HEK293 (cell line): Measurements from ENCODE around the gene FCHO2.

ENCODE experiments used
- CTCF ChIA-PET: fragments of 350-600 bp; formaldehyde crosslinking; extraction: SDS; loops from one replicate; lab custom pipeline; 2021; ENCODE audit warnings: antibody characterized with exemption; lab: Yijun Ruan, JAX
- POLR2A ChIA-PET: fragments of 300-600 bp; formaldehyde crosslinking; extraction: SDS; loops from one replicate; lab custom pipeline; 2020; ENCODE audit warnings: antibody characterized with exemption, inconsistent platforms; lab: Yijun Ruan, JAX
- H3K27ac ChIP-seq: fragments of 200-500 bp; sonication (Bioruptor generic); 2 replicates; pipeline ENCODE4 v1.5.1; 2014; ENCODE audit warnings: low read depth, low read length, control low read depth, inconsistent platforms; ENCODE audit errors: extremely low read depth
- H3K36me3 ChIP-seq, 2 experiments: fragments of 200-500 bp in 1 of 2; sonication (Bioruptor generic) in 1 of 2; 1 replicate in 1 of 2; 2 replicates in 1 of 2; pipeline ENCODE4 v1.5.1; 2014 to 2017; ENCODE audit warnings: inconsistent platforms in 2 of 2, low read length in 2 of 2; ENCODE audit not compliant: control insufficient read depth in 2 of 2, insufficient read depth in 1 of 2
- H3K4me1 ChIP-seq: fragments of 200-500 bp; sonication (Bioruptor generic); 2 replicates; pipeline ENCODE4 v1.5.1; 2014; ENCODE audit warnings: mild to moderate bottlenecking, low read length, inconsistent platforms; ENCODE audit not compliant: control insufficient read depth, insufficient read depth
- H3K4me3 ChIP-seq: 2 replicates; pipeline ENCODE4 v1.5.1; 2011; ENCODE audit warnings: low read depth, mild to moderate bottlenecking, control low read depth, low read length, moderate library complexity
- H3K9me3 ChIP-seq: fragments of 200-500 bp; sonication (Bioruptor generic); 2 replicates; pipeline ENCODE4 v1.5.1; 2014; ENCODE audit warnings: low read depth, low read length, inconsistent platforms; ENCODE audit not compliant: control insufficient read depth, insufficient read depth
- HOXC10 ChIP-seq: sonication (generic); formaldehyde crosslinking; IDR thresholded peaks from 2 replicates; pipeline ENCODE4 v1.8.1; 2023; ENCODE audit warnings: mild to moderate bottlenecking, missing genetic modification reagents
- KLF1 ChIP-seq: fragments of 450-650 bp; formaldehyde crosslinking; IDR thresholded peaks from 2 replicates; pipeline ENCODE4 v1.5.1; 2016; ENCODE audit warnings: missing biosample characterization, missing genetic modification characterization
- MEIS1 ChIP-seq: sonication (generic); formaldehyde crosslinking; IDR thresholded peaks from 2 replicates; pipeline ENCODE4 v1.8.1; 2022; ENCODE audit warnings: missing genetic modification reagents, mild to moderate bottlenecking, borderline replicate concordance
- MZF1 ChIP-seq: fragments of 450-650 bp; formaldehyde crosslinking; IDR thresholded peaks from 2 replicates; pipeline ENCODE4 v1.5.1; 2017; ENCODE audit warnings: missing biosample characterization, missing genetic modification characterization, borderline replicate concordance
- YY2 ChIP-seq: fragments of 450-650 bp; formaldehyde crosslinking; IDR thresholded peaks from 2 replicates; pipeline ENCODE4 v1.5.1; 2016; ENCODE audit warnings: missing biosample characterization, missing genetic modification characterization
- ZNF366 ChIP-seq: fragments of 450-650 bp; formaldehyde crosslinking; conservative IDR thresholded peaks from 2 replicates; pipeline ENCODE4 v1.5.1; 2016; ENCODE audit warnings: missing biosample characterization, missing genetic modification characterization
- ZNF394 ChIP-seq: fragments of 450-650 bp; formaldehyde crosslinking; IDR thresholded peaks from 2 replicates; pipeline ENCODE4 v1.5.1; 2016; ENCODE audit warnings: missing biosample characterization, missing genetic modification characterization, mild to moderate bottlenecking, moderate library complexity, borderline replicate concordance
- ZNF398 ChIP-seq: fragments of 450-650 bp; formaldehyde crosslinking; IDR thresholded peaks from 2 replicates; pipeline ENCODE4 v1.5.1; 2017; ENCODE audit warnings: missing biosample characterization, missing genetic modification characterization
- ZNF433 ChIP-seq: fragments of 450-650 bp; formaldehyde crosslinking; IDR thresholded peaks from 2 replicates; pipeline ENCODE4 v1.5.1; 2016; ENCODE audit warnings: missing biosample characterization, missing genetic modification characterization, low read depth
- ZNF449 ChIP-seq: fragments of 450-650 bp; formaldehyde crosslinking; IDR thresholded peaks from 2 replicates; pipeline ENCODE4 v1.5.1; 2017; ENCODE audit warnings: missing biosample characterization, mild to moderate bottlenecking, missing genetic modification characterization, moderate library complexity
- ZNF518A ChIP-seq: fragments of 450-650 bp; formaldehyde crosslinking; conservative IDR thresholded peaks from 2 replicates; pipeline ENCODE4 v1.5.1; 2016; ENCODE audit warnings: low read depth, missing biosample characterization, missing genetic modification characterization
- TF ChIP-seq, protein P1 (sequence below): fragments of 450-650 bp; formaldehyde crosslinking; IDR thresholded peaks from 2 replicates; pipeline ENCODE4 v1.5.1; 2016; ENCODE audit warnings: missing biosample characterization, missing genetic modification characterization

The FCHO2 gene

DNA sequence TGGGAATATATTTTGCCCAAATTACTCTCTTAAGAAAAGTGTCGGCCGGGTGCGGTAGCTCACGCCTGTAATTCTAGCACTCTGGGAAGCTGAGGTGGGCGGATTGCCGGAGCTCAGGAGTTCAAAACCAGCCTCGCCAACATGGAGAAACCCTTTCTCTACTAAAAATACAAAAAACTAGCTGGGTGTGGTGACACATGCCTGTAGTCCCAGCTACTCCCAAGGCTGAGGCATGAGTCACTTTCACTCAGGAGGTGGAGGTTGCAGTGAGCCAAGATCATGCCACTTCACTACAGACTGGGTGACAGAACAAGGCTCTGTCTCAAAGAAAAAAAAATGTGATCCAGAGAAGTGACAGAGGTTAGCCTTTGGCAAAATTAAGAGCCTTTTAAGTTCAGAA is 138.1 kb downstream of the FCHO2 start:
- TF ChIP-seq, protein P1, sequence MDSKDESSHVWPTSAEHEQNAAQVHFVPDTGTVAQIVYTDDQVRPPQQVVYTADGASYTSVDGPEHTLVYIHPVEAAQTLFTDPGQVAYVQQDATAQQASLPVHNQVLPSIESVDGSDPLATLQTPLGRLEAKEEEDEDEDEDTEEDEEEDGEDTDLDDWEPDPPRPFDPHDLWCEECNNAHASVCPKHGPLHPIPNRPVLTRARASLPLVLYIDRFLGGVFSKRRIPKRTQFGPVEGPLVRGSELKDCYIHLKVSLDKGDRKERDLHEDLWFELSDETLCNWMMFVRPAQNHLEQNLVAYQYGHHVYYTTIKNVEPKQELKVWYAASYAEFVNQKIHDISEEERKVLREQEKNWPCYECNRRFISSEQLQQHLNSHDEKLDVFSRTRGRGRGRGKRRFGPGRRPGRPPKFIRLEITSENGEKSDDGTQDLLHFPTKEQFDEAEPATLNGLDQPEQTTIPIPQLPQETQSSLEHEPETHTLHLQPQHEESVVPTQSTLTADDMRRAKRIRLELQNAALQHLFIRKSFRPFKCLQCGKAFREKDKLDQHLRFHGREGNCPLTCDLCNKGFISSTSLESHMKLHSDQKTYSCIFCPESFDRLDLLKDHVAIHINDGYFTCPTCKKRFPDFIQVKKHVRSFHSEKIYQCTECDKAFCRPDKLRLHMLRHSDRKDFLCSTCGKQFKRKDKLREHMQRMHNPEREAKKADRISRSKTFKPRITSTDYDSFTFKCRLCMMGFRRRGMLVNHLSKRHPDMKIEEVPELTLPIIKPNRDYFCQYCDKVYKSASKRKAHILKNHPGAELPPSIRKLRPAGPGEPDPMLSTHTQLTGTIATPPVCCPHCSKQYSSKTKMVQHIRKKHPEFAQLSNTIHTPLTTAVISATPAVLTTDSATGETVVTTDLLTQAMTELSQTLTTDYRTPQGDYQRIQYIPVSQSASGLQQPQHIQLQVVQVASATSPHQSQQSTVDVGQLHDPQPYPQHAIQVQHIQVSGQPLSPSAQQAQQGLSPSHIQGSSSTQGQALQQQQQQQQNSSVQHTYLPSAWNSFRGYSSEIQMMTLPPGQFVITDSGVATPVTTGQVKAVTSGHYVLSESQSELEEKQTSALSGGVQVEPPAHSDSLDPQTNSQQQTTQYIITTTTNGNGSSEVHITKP (tag by site-specific recombination), result peak; percentile 37
- TF ChIP-seq ZNF518A (tag by site-specific recombination), result no peak
- peak; percentile 98 for TF ChIP-seq ZNF394
- TF ChIP-seq KLF1 (tag by site-specific recombination), result 0 out of 2 replicates have a peak, but pooled peaks have one; percentile 22
- TF ChIP-seq MEIS1 (CRISPR knock-in tag), result no peak
- TF ChIP-seq ZNF449 (tag by site-specific recombination), result no peak
- TF ChIP-seq ZNF398 (tag by site-specific recombination), result no peak
- Histone ChIP-seq H3K4me1 (0 out of 2 replicates have a peak, but pooled peaks cover 2% of the 10 kb centered on the region), H3K9me3 (no peaks in the 10 kb centered on the region), H3K36me3 (peaks cover 0 to 6% of the 10 kb centered on the region in 2 experiments; a peak in 1 of 3 replicates), H3K4me3 (no peak overlapping the region), H3K27ac (no peak overlapping the region)
- CTCF ChIA-PET, result interaction anchor here (0.7 to 4.2 kb wide), 4 partner anchors 10 to 137 kb away, joined by 3 to 13 read pairs (median 4); no protein-coding TSS in a partner anchor
- POLR2A ChIA-PET, result no interaction called here

DNA sequence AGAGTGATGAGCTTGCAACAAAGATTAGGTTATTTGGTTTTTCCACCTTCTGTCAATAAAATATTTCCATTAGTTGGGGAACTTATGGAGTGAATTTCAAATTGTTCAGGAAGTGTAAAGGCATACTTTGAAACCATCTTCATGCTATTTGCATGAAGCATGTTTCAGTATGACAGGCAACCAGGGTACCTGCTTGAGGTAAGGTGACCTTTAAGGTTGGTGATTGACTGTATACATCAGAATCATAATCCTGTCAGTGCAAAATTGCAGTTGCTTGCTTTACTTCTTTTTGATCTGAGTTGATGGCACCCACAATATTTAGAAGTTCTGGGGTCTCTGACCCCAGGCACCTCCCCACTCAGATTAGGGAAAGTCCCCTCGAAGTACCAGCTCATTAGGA is 138.6 kb downstream of the FCHO2 start:
- H3K4me3 ChIP-seq, result no peak overlapping the region
- 0 out of 2 replicates have a peak, but pooled peaks cover 2% of the 10 kb centered on the region for H3K4me1 ChIP-seq
- TF ChIP-seq HOXC10 (CRISPR knock-in tag) (no peak), YY2 (tag by site-specific recombination) (no peak), MZF1 (tag by site-specific recombination) (no peak), ZNF366 (tag by site-specific recombination) (no peak), ZNF433 (no peak)
- TF ChIP-seq, protein P1 (tag by site-specific recombination), result peak; percentile 6; the same call in 1 of the 2 replicates
- TF ChIP-seq, all 188 proteins: peak for 1
- Histone ChIP-seq H3K27ac (no peak overlapping the region), H3K9me3 (no peaks in the 10 kb centered on the region), H3K36me3 (peaks cover 0 to 3% of the 10 kb centered on the region in 2 experiments; a peak in 1 of 3 replicates)
- POLR2A ChIA-PET, result interaction anchor here (1.5 kb wide), 1 partner anchor 354 kb away, joined by 4 read pairs; the partner anchor contains the start of gene FOXD1
- CTCF ChIA-PET, result interaction anchor here (0.7 to 4.2 kb wide), 5 partner anchors 11 to 138 kb away, joined by 3 to 13 read pairs (median 4); no protein-coding TSS in a partner anchor
